Endothelial cell of umbilical vein (primary cell): ENCODE results near the gene KCTD16. TPM values are rescaled to one million over a fixed set of nuclear protein-coding genes. Genes with fewer than 3 reads are reported as not detected.

ENCODE experiments used
- BruUV-seq: library from RNA; stranded (reverse); fragments of 400-500 nt; replicated peaks from 2 replicates; lab custom pipeline; 2021; lab: Mats Ljungman, UMichigan
- CTCF ChIA-PET: fragments of 300-600, 350-600 bp; sonication (Branson Sonifier 250); formaldehyde crosslinking; loops from one replicate; lab custom pipeline; 2021; ENCODE audit warnings: antibody characterized with exemption, inconsistent platforms; lab: Charles Lee
- POLR2A ChIA-PET: fragments of 300-600, 350-600 bp; sonication (Branson Sonifier 250); formaldehyde crosslinking; loops from one replicate; lab custom pipeline; 2021; ENCODE audit warnings: antibody characterized with exemption, inconsistent platforms; lab: Charles Lee
- DNase-seq: peaks from one replicate; pipeline ENCODE4 v3.0.0-alpha.2; 2011; ENCODE audit warnings: low read depth, low spot score
- FAIRE-seq: peaks from 2 replicates; lab custom pipeline; 2011; peaks lifted over from hg19 to GRCh38; lab: Jason Lieb, UNC
- H2AFZ ChIP-seq: 2 replicates; pipeline ENCODE4 v1.6.0; 2012; ENCODE audit warnings: low read depth, low read length, control low read depth, inconsistent platforms
- H3K27ac ChIP-seq: 2 replicates; pipeline ENCODE4 v1.5.1; 2011; ENCODE audit warnings: low read depth, mild to moderate bottlenecking, control low read depth, low read length, moderate library complexity; ENCODE audit not compliant: insufficient read depth
- H3K27me3 ChIP-seq, 2 experiments: 2 replicates each; pipeline versions ENCODE4 v1.6.0 to v1.6.1; 2011; ENCODE audit warnings: low read length in 2 of 2, mixed read lengths in 1 of 2; ENCODE audit not compliant: control insufficient read depth in 2 of 2, insufficient read depth in 2 of 2
- H3K36me3 ChIP-seq, 2 experiments: 2 replicates in 1 of 2; 3 replicates in 1 of 2; pipeline ENCODE4 v1.5.1; 2011; ENCODE audit warnings: low read length in 2 of 2, mild to moderate bottlenecking in 1 of 2, moderate library complexity in 1 of 2; ENCODE audit not compliant: control insufficient read depth in 2 of 2, insufficient read depth in 2 of 2; ENCODE audit errors: extremely low read depth in 1 of 2
- H3K4me1 ChIP-seq: 3 replicates; pipeline ENCODE4 v1.5.1; 2011; ENCODE audit warnings: mild to moderate bottlenecking, low read length; ENCODE audit not compliant: control insufficient read depth, insufficient read depth; ENCODE audit errors: extremely low read depth
- H3K4me2 ChIP-seq: 2 replicates; pipeline ENCODE4 v1.6.1; 2011; ENCODE audit warnings: low read length, control low read depth, mixed read lengths; ENCODE audit not compliant: insufficient read depth
- H3K4me3 ChIP-seq, 3 experiments: fragments of 200-600 bp in 1 of 3; sonication (generic), shearing (Covaris generic) in 1 of 3; replicated peaks in 1 of 3; 2 replicates each; pipeline ENCODE4 v1.5.1; 2011 to 2016; ENCODE audit warnings: control low read depth in 3 of 3, low read length in 3 of 3, mild to moderate bottlenecking in 2 of 3, inconsistent platforms in 1 of 3, low read depth in 1 of 3, moderate library complexity in 1 of 3; ENCODE audit not compliant: insufficient read depth in 1 of 3
- H3K79me2 ChIP-seq: 2 replicates; pipeline ENCODE4 v1.6.0; 2012; ENCODE audit warnings: low read length, inconsistent platforms; ENCODE audit not compliant: control insufficient read depth, insufficient read depth
- H3K9ac ChIP-seq: replicated peaks from 2 replicates; pipeline ENCODE3; 2011; ENCODE audit warnings: low read length, control low read depth; ENCODE audit not compliant: insufficient read depth; ENCODE audit errors: extremely low read depth
- H3K9me1 ChIP-seq: replicated peaks from 3 replicates; pipeline ENCODE4 v1.6.0; 2011; ENCODE audit warnings: mild to moderate bottlenecking, low read length; ENCODE audit not compliant: control insufficient read depth, insufficient read depth; ENCODE audit errors: extremely low read depth
- H3K9me3 ChIP-seq: replicated peaks from 2 replicates; pipeline ENCODE4 v1.5.1; 2012; ENCODE audit warnings: low read length, inconsistent platforms; ENCODE audit not compliant: control insufficient read depth, insufficient read depth
- H4K20me1 ChIP-seq: replicated peaks from 2 replicates; pipeline ENCODE3; 2011; ENCODE audit warnings: mild to moderate bottlenecking, low read length; ENCODE audit not compliant: control insufficient read depth, insufficient read depth; ENCODE audit errors: extremely low read depth
- EZH2 ChIP-seq: IDR thresholded peaks from 2 replicates; pipeline ENCODE4 v1.6.1; 2012; ENCODE audit warnings: borderline replicate concordance, low read depth, mild to moderate bottlenecking, moderate library complexity, low read length, inconsistent platforms; ENCODE audit not compliant: severe bottlenecking
- FOS ChIP-seq: IDR thresholded peaks from 2 replicates; pipeline ENCODE4 v1.6.1; 2011; ENCODE audit warnings: mild to moderate bottlenecking, low read length, moderate library complexity, borderline replicate concordance; ENCODE audit not compliant: insufficient read depth
- GATA2 ChIP-seq: IDR thresholded peaks from 2 replicates; pipeline ENCODE4 v1.7.0; 2011; ENCODE audit warnings: low read depth, mild to moderate bottlenecking, moderate library complexity, mixed read lengths, low read length; ENCODE audit not compliant: insufficient read length, insufficient read depth
- JUN ChIP-seq: IDR thresholded peaks from 2 replicates; pipeline ENCODE4 v1.6.1; 2011; ENCODE audit warnings: borderline replicate concordance, low read depth; ENCODE audit not compliant: insufficient read length, insufficient read depth
- MYC ChIP-seq: IDR thresholded peaks from one replicate; pipeline ENCODE4 v1.6.1; 2011; ENCODE audit warnings: mild to moderate bottlenecking, low read depth, low read length
- POLR2AphosphoS5 ChIP-seq: IDR thresholded peaks from 2 replicates; pipeline ENCODE4 v1.6.1; 2012; ENCODE audit warnings: low read depth, mild to moderate bottlenecking, control low read depth, low read length, moderate library complexity; ENCODE audit not compliant: insufficient read depth
- dilution Hi-C: fragments of 300-500 bp; cut with MboI; formaldehyde crosslinking; loops from one replicate; pipeline ENCODE4 v1.15.0; 2019; ENCODE audit warnings: low sequenced_read_pairs; ENCODE audit not compliant: extremely low pct_ligation_motif_present
- intact Hi-C: fragments of 100-400 bp; cut with micrococcal nuclease; formaldehyde crosslinking; loops from one replicate; pipeline ENCODE4 v1.10.0; 2022
- polyA plus RNA-seq, 4 experiments: library from polyadenylated mRNA; depleted of rRNA in 3 of 4; stranded (reverse) in 3 of 4; unstranded in 1 of 4; fragments of >200 nt; gene quantifications; 2 replicates each; pipeline versions ENCODE4 v1.2.1 to v1.2.3, GENCODE V29; 2011 to 2012; ENCODE audit warnings: missing spikeins in 1 of 4
- total RNA-seq: library from RNA; stranded (reverse); gene quantifications from 2 replicates; pipeline ENCODE4 v1.2.3, GENCODE V29; 2021

The KCTD16 gene
- total and polyA plus RNA-seq, 2 donors (not counting 3 experiments of a cell fraction or from before 2014, with no cell fraction given), result 0.21 to 0.49 TPM

DNA sequence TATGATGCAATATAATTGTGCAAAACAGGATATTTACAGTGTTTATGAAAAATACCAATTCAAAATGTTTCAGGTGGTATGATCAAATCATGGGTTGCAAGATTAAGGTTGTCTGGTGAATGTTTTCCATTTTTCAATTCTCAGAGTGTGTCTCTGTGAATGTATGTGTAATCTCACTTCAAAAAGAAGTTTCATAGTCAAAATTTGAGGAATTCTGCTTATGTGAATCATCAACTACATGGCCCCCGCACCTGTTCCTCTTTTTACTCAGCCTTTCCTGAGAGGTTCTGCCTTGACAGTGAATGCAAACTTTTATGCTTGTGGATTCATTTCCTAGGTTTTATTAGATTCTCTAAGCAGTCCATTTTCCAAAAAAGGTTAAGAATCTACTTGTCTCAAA, 32.1 kb downstream of the KCTD16 start:
- intact Hi-C loops (loop anchor here (1.0 to 10.0 kb wide), 7 partner anchors 262 to 1686 kb away; no protein-coding TSS in a partner anchor), dilution Hi-C loops (no loop called here)
- CTCF ChIA-PET, result no interaction called here
- POLR2A ChIA-PET, result no interaction called here
- Histone ChIP-seq H3K4me3 (no peak overlapping the region), H3K4me1 (peaks cover 14% of the 10 kb centered on the region), H3K27me3 (no peaks in the 10 kb centered on the region), H3K9me1 (no peaks in the 10 kb centered on the region), H3K36me3 (no peaks in the 10 kb centered on the region), H4K20me1 (no peaks in the 10 kb centered on the region), H3K79me2 (no peaks in the 10 kb centered on the region), H3K9me3 (no peaks in the 10 kb centered on the region), H3K9ac (no peak overlapping the region), H3K4me2 (no peak overlapping the region), H3K27ac (no peak overlapping the region), H2AFZ (no peak overlapping the region)
- FAIRE-seq (no peak), DNase-seq (no peak)
- no peak for TF ChIP-seq EZH2
- no peak for TF ChIP-seq JUN
- TF ChIP-seq GATA2, result no peak
- TF ChIP-seq FOS, result no peak
- no peak for TF ChIP-seq POLR2AphosphoS5
- TF ChIP-seq MYC, result no peak
- no TSS peak for BruUV-seq
